ENCODE data around the gene MTHFSD. TPM values are rescaled to one million over a fixed set of nuclear protein-coding genes. Genes with fewer than 3 reads are reported as not detected.
A peak's percentile ranks its signal among the peaks of the same experiment; 100 is the strongest.

The MTHFSD gene
- total and polyA plus RNA-seq, 2 donors: 12.0 to 20.7 TPM

GRCh38 chr16:86495357-86495701 is 59.7 kb downstream of the MTHFSD start:
- WGBS: 25% methylated on average over 10 of the region's 10 CpGs

GRCh38 chr16:86494565-86495356 is 60.3 kb downstream of the MTHFSD start:
- DNase-seq (ENCODE audit: extremely low spot score): no peak
- Histone ChIP-seq H3K4me1 (ENCODE audit: insufficient read depth) (no peaks in the 10 kb centered on the region), H3K36me3 (ENCODE audit: insufficient read depth) (no peaks in the 10 kb centered on the region), H3K4me3 (ENCODE audit: low read depth, low read length) (peak overlapping the region; percentile 63), H3K27ac (ENCODE audit: low read depth) (peak overlapping the region; percentile 91)
- WGBS: 17% methylated on average over 54 of the region's 54 CpGs

More at GRCh38 chr16:86495357-86495701, 59.7 kb downstream of the MTHFSD start:
- no peak for DNase-seq (ENCODE audit: extremely low spot score)
- peak overlapping the region; percentile 91 for H3K27ac ChIP-seq (ENCODE audit: low read depth)
- H3K4me1 ChIP-seq (ENCODE audit: insufficient read depth): no peaks in the 10 kb centered on the region
- H3K36me3 ChIP-seq (ENCODE audit: insufficient read depth): no peaks in the 10 kb centered on the region
- peak overlapping the region; percentile 63 for H3K4me3 ChIP-seq (ENCODE audit: low read depth, low read length)

GRCh38 chr16:86494039-86494564 is 60.9 kb downstream of the MTHFSD start:
- 21% methylated on average over 22 of the region's 22 CpGs for WGBS
- DNase-seq (ENCODE audit: extremely low spot score): no peak
- no peaks in the 10 kb centered on the region for H3K4me1 ChIP-seq (ENCODE audit: insufficient read depth)
- H3K36me3 ChIP-seq (ENCODE audit: insufficient read depth): no peaks in the 10 kb centered on the region
- H3K27ac ChIP-seq (ENCODE audit: low read depth): peak overlapping the region; percentile 91
- peak overlapping the region; percentile 63 for H3K4me3 ChIP-seq (ENCODE audit: low read depth, low read length)

- H3K36me3 ChIP-seq (ENCODE audit: insufficient read depth): no peaks in the 10 kb centered on the region
- 35% methylated on average over 9 of the region's 9 CpGs for WGBS
- H3K4me1 ChIP-seq (ENCODE audit: insufficient read depth): no peaks in the 10 kb centered on the region
- no peak for DNase-seq (ENCODE audit: extremely low spot score)
- H3K27ac ChIP-seq (ENCODE audit: low read depth): peak overlapping the region; percentile 91
- H3K4me3 ChIP-seq (ENCODE audit: low read depth, low read length): no peak overlapping the region
Observed at GRCh38 chr16:86492961-86493629, 61.9 kb downstream of the MTHFSD start.

GRCh38 chr16:86492267-86492960 is 62.6 kb downstream of the MTHFSD start:
- WGBS: 57% methylated on average over 4 of the region's 4 CpGs
- no peaks in the 10 kb centered on the region for H3K36me3 ChIP-seq (ENCODE audit: insufficient read depth)
- DNase-seq (ENCODE audit: extremely low spot score): no peak
- no peak overlapping the region for H3K4me3 ChIP-seq (ENCODE audit: low read depth, low read length)
- H3K4me1 ChIP-seq (ENCODE audit: insufficient read depth): no peaks in the 10 kb centered on the region
- H3K27ac ChIP-seq (ENCODE audit: low read depth): no peak overlapping the region

- Histone ChIP-seq H3K4me3 (ENCODE audit: low read depth, low read length) (no peak overlapping the region), H3K27ac (ENCODE audit: low read depth) (no peak overlapping the region), H3K4me1 (ENCODE audit: insufficient read depth) (no peaks in the 10 kb centered on the region), H3K36me3 (ENCODE audit: insufficient read depth) (no peaks in the 10 kb centered on the region)
- DNase-seq (ENCODE audit: extremely low spot score): no peak
- 60% methylated on average over 7 of the region's 7 CpGs for WGBS
Observed at GRCh38 chr16:86491640-86492023, 63.4 kb downstream of the MTHFSD start.

GRCh38 chr16:86490859-86491639 is 64.0 kb downstream of the MTHFSD start:
- Histone ChIP-seq H3K27ac (ENCODE audit: low read depth) (no peak overlapping the region), H3K4me3 (ENCODE audit: low read depth, low read length) (no peak overlapping the region), H3K4me1 (ENCODE audit: insufficient read depth) (no peaks in the 10 kb centered on the region), H3K36me3 (ENCODE audit: insufficient read depth) (no peaks in the 10 kb centered on the region)
- WGBS: 51% methylated on average over 13 of the region's 13 CpGs
- DNase-seq (ENCODE audit: extremely low spot score): no peak

- H3K27ac ChIP-seq (ENCODE audit: low read depth): no peak overlapping the region
- 59% methylated on average over 3 of the region's 3 CpGs for WGBS
- H3K4me1 ChIP-seq (ENCODE audit: insufficient read depth): no peaks in the 10 kb centered on the region
- no peaks in the 10 kb centered on the region for H3K36me3 ChIP-seq (ENCODE audit: insufficient read depth)
- H3K4me3 ChIP-seq (ENCODE audit: low read depth, low read length): no peak overlapping the region
- DNase-seq (ENCODE audit: extremely low spot score): no peak
Observed at GRCh38 chr16:86485746-86486145, 69.3 kb downstream of the MTHFSD start.

- no peaks in the 10 kb centered on the region for H3K36me3 ChIP-seq (ENCODE audit: insufficient read depth)
- WGBS: 93% methylated on average over 5 of the region's 5 CpGs
- no peaks in the 10 kb centered on the region for H3K4me1 ChIP-seq (ENCODE audit: insufficient read depth)
- no peak for DNase-seq (ENCODE audit: extremely low spot score)
- H3K4me3 ChIP-seq (ENCODE audit: low read depth, low read length): no peak overlapping the region
- no peak overlapping the region for H3K27ac ChIP-seq (ENCODE audit: low read depth)
Observed at GRCh38 chr16:86484240-86484639, 70.8 kb downstream of the MTHFSD start.

- H3K4me1 ChIP-seq (ENCODE audit: insufficient read depth): no peaks in the 10 kb centered on the region
- no peak for DNase-seq (ENCODE audit: extremely low spot score)
- H3K27ac ChIP-seq (ENCODE audit: low read depth): no peak overlapping the region
- 90% methylated on average over 3 of the region's 3 CpGs for WGBS
- H3K4me3 ChIP-seq (ENCODE audit: low read depth, low read length): no peak overlapping the region
- no peaks in the 10 kb centered on the region for H3K36me3 ChIP-seq (ENCODE audit: insufficient read depth)
Observed at GRCh38 chr16:86481607-86482006, 73.4 kb downstream of the MTHFSD start.

GRCh38 chr16:86480444-86480843 is 74.6 kb downstream of the MTHFSD start:
- Histone ChIP-seq H3K36me3 (ENCODE audit: insufficient read depth) (no peaks in the 10 kb centered on the region), H3K4me1 (ENCODE audit: insufficient read depth) (no peaks in the 10 kb centered on the region), H3K27ac (ENCODE audit: low read depth) (peak overlapping the region; percentile 64), H3K4me3 (ENCODE audit: low read depth, low read length) (no peak overlapping the region)
- no peak for DNase-seq (ENCODE audit: extremely low spot score)
- WGBS: 42% methylated on average over 15 of the region's 15 CpGs
